ENCODE data around the gene ATP8A2.
"Not testable (repeated sequence)": the region's sequence is repeated elsewhere in the genome, so short reads cannot be mapped to it uniquely, and the experiment has no call there.

ATP8A2 gene

DNA sequence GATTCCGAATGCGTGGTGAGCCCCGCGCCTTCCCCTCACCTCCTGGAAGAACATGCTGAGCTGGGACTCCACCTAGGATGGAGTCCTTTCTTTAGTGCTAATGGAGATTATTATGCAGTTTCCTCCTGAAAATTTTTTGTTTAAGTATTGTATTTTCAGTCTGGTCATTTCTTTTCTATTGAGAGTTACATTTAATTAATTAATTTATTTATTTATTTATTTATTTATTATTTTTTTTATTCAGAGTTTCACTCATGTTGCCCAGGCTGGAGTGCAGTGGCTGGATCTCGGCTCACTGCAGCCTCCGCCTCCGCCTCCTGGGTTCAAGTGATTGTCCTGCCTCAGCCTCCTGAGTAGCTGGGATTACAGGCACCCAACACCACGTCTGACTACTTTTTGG is 400.8 kb downstream of the ATP8A2 start:
- not testable (repeated sequence) for DNase-seq

DNA sequence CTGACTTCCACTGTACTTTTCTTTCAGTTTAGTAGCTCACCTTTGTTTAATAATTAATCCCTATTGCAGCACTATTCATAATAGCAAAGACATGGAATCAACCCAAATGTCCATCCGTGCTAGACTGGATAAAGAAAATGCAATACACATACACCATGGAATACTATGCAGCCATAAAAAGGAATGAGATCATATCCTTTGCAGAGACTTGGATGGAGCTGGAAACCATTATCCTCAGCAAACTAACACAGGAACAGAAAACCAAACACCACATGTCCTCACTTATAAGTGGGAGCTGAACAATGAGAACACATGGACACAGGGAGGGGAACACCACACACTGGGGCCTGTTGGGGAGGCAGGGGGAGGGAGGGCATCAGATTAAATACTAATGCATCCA is 402.3 kb downstream of the ATP8A2 start:
- DNase-seq = not testable (repeated sequence)

DNA sequence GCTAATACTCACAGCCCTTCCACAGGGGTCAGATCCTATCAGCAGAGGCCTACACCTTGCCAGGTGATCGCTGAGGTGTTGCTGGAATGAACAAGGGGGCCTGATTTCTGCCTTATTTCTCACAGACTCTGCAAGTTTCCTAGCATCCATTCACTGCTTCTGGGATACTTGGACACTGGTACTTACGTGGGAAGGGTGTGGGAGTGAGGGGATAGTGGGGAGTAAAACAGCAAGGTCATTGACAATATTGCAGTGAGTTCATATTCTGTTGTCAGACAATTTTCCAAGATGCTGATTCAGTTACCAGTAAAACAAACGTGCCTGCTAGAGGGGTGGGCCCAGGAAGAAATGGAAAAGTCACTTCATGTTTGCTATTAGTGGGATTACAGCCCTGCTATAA is 403.5 kb downstream of the ATP8A2 start:
- no peak for DNase-seq

DNA sequence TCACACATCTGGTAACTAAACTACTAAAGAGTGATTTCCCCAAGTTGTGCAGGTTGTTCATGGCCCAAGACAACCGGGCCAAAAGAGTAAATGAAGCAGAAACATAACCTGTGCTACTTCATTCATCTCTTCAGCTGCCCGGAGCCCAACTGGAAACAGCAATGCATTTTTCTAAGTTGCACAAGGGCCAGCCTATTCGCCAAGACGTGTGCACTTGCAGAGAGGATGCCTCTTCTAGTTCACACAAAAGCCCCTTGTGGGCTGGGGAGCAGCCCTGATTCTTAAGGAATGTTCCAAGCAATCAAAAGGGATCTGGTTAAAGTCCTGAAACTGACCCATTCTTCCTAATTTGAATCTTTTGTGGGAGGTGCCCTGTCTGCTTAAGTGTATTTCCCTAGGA is 404.2 kb downstream of the ATP8A2 start:
- no peak for DNase-seq

DNA sequence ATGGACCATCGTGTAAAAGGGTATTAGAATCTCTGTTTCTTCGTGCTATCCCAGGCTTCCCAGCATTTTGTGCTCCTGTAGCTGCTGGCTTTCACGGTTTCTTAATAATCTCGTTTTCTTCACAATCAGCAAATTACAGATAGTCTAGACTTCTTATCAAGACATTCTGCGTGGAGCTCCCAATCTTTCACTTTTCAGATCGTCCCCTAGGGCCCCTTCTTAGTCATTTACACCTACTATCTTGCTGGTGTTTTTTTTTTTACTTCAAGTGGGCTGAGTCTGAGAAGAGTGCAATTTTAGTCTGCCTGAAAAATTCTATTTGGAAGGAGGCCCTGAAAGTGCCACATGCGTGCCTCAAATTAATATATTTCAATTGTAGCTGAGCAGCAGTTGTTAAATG is 404.9 kb downstream of the ATP8A2 start:
- no peak for DNase-seq

DNA sequence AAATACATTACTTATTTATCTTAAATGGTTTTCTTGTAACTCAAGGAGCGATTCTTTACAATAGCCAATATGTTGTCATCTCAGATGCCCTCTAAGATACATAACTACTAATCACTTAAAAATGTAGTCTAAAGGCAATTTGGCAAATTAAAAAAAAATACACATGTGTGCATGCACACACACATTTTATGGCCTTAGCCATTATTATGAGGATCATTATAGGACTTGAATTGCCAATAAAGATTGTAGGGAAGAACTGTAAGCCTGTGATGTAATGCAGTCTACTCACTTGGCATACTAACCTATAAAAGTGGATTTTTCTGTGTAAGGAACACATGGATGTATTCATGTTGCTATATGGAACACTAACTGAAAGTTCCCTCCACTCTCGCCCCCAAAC is 405.7 kb downstream of the ATP8A2 start:
- no peak for DNase-seq

DNA sequence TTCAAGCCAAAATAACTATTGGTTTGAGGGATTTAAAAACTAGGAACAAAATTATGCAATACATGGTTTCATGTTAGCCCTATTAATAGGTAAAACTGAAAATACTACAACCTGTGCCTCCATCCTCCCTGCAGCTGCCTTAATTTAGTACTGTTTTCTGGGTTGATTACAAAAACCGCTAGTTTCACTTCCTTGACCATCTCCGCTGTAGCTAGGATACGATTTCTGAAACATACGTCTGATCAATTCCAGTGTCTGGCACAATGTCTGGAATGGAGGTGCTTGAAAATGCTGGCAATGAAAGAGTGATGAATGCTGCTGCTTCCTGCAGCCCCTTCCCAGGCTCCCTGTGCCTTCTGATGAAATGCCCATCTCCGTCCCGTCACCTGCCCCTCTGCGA is 406.6 kb downstream of the ATP8A2 start:
- DNase-seq = no peak

DNA sequence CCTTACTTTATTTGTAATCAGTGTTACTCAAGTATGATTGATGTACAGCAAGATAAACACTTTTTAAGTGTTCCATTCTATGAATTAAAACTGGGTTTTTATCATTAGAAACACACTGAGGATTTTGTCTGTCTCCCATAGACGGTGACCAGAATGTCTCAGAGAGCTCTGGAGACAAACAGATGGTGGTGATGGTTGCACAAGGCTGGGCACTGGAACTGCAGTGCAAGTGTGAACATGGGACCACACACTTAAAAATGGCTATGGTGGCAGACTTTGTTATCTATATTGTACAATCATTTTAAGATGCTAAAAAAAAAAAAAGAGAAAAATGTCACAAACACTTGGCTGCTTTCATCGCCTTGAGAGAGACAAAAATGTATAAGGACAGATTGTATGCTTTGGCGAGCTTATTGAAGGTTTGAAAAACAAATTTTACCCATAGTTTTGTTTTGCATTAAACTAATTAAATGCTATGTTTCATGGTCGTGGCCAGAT is 407.1 kb downstream of the ATP8A2 start:
- DNase-seq = no peak

DNA sequence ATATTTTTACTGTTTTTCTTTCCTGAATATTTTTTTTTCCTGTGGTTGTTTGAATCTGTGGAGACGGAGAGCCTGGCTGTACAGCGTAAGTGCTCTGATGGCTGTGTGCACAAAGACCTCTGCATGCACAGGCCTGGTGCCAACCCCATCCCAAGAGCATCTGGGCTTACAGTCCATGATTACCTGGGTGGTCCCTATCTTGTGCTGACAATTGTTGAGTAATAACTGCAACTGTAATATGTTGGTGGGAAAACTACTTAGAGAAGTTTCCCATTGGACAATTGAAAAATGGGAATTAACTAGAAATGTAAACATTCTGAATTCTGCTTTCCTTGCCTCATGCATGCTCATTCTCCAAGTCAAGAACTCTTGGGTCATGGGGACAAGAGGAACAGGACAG is 411.3 kb downstream of the ATP8A2 start:
- DNase-seq = no peak

DNA sequence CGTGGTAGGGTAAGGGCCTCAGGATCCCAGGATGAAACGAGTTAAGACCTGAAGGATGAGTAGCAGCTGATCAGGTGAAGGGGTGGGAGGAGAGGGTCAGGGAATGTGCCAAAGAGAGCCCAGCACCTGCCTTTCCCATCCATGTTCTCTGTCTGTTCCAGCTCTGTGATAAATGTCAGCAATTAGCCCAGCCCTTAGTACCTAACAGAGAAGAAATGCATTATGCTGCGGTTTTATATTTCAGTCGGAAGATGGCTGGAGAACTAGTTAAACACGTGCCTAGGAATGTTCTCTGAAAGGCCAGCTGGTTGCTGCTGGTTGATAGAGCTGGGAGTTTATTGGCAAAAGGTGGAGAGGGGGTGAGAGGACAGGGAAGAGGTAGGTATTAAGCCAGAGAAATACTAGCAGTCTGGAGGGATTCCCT is 411.8 kb downstream of the ATP8A2 start:
- no peak for DNase-seq

DNA sequence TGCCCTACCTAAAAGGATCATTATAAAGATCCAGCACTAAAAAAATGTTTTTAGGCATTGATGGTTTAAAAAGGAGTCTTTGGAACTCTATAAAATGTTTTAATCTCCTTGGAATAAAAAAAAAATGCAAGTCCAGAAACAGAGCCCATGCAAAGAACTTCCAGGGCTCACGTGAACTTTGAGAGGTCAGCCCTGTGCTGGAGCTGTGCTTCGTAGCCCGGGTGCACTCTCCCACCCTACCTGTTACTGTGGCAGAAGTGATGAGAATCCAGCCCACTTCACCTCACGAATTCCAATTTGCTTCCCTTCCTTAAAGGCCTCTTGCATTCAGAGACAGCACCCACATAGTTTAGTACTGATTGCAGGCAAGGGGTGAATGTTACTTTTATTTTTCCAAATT is 412.3 kb downstream of the ATP8A2 start:
- no peak for DNase-seq

DNA sequence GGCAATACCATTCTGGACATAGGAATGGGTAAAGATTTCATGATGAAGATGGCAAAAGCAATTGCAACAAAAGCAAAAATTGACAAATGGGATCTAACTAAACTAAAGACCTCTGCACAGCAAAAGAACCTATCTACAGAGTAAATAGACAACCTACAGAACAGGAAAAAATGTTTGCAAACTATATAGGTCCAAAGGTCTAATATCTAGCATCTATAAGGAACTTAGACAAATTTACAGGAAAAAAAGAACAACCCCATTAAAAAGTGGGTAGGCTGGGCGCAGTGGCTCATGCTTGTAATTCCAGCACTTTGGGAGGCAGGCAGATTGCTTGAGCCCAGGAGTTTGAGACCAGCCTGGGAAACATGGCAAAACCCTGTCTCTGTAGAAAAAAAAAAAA is 418.4 kb downstream of the ATP8A2 start:
- DNase-seq = not testable (repeated sequence)

DNA sequence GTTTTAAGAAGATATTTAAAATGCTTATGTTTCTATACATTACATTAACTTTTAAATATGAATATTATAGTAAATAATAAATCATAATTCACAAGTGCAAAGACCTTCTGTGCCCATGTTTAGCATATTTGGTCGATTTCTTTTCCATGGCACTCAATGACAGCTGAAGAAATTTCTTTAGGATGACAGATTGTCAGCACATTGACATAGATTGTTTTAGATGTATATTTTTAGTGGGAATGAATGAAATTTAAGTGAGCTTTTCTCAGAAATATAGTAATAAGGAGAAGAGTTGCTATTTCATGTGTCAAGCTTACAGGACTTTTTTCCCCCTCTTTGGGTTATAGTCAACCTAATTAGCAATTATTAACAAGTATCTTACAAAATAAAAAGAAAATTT is 423.5 kb downstream of the ATP8A2 start:
- no peak for DNase-seq

DNA sequence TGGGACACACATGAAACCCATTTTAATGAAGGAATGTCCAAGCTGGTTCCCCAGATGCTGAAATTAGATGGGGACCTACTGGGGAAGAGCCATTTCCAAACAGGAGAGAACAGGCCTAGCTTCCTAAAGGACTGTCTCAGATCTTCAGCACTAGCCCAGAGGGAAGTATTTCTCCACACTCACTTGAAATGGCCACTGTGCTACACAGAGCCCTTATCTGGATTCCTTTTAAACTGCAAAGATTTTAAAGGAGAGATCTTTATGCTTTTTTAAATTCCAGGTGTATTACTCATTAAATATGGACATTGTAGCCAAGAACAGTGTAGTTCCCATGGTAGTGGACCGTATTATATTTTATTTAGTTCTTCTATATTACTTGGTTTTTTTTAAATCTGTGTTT is 424.7 kb downstream of the ATP8A2 start:
- no peak for DNase-seq

DNA sequence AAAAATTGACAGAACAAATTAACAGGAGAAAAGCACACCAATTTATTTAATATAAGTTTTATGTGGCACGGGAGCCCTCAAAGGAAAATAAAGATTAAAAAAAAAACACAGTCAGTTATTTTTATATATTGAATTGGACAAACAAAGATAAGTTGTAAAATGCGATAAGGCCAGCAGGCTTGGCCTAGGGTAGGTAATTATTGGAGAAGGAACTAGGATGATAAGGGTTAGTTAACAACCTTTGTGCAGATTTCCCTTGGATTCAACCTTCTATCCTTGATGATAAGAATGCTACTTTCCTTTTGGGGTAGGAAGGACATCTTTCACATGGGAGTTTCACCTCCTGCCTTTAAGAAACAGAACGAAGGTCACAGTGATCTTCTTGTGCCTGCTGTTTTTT is 427.2 kb downstream of the ATP8A2 start:
- DNase-seq = no peak

DNA sequence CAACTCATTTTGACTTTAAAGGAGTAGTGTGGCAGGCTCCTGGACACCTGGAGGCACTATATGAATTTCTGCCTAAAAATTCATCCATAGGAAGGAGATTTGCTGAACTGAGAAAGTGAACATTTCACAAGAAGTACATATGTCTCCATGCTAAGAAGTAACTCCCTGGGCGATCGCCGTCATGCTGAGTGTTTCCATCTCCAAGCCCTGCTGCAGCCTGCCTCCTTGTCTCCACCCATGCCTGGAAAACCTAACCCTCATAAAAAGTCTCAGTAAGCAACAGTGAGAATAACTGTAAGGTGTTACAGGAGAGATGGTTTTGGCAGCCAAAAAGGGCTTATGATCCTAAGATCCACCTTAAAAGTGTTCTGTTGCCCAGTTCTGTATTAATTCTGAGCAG is 428.7 kb downstream of the ATP8A2 start:
- peak; percentile 62 for DNase-seq

DNA sequence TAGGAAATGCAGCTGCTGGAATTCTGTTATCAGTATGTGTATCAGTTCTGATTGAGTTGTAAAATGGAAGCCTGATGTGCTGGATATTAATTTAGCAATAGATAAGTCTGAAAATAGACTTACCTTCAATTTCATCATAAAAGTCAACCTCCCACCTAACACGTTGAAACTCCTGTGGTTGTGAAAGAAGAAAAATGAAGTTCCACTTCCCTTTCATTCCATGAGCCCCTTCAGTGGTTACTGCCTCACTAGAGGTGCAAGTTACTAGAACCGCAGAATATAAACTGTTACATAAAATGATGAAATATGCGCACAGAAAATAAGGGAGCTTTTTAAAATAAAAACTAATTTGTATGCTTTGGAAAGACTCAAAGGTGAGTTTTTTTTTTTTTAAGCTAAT is 430.8 kb downstream of the ATP8A2 start:
- no peak for DNase-seq

DNA sequence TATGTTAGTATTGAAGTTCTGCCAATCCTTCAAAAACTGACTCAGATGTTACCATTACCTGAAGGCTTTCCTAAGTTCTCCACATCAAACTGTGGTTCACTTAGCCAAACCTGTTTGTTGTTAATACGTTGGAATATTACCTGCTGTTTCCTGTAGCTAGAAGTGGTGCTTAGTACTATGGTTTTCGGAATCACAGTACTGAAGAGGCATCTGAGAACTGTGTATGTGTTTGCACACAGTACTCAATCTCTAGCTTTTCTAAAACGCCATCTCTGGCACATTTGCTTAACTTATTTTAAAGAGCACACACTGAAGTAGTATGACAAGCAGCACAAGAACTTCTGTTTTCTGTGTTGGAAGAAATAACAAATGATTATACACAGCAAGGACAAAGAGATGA is 431.9 kb downstream of the ATP8A2 start:
- DNase-seq = no peak

DNA sequence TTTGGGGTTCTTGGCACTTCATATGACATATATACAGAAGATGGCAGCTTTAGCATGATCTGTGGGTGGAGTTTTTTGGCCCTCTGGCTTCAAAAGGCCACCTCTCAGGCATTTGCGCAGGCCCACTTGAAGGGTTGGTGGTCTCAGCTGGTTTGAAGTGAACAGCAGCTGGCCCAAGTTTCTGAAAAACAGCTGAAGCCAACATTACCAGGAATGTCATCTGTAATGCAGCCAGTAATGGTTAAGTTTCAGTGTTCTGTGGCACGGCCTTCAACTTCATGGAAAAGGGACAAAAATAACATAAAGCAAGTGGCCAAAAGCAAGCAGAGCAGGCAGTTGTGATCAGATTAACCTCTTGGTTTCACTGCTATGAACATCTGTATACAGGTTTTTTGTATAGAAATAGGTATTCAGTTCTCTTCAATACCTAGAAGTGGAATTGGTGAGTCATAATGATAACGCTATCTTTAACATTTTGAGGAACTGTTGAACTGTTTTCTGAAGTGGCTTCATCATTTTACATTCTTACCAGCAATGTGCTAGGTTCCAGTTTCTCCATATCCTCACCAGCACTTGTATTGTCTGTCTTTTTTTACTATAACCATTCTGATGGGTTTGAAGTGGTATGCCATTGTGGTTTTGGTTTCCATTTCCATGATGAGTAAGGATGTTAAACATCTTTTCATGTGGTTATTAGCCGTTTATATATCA is 434.6 kb downstream of the ATP8A2 start:
- peak; percentile 45 for DNase-seq

DNA sequence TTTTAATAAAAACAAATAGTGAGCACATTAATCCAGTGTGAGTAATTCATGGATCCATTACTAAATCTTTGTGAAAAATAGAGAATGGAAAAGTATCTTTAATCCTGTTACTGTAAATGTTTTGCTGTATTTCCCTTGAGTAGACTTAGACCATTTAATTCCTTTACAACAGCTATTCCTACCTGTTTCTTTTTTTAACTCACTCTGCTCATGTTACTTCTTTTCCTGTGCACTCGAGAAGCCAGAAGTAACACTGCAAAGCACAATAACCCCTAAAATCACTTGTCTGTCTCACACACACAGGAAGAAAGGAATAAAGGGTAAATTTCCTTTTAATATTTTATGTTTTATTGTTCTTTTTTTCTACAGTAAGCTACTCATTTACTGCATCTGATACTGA is 435.8 kb downstream of the ATP8A2 start:
- DNase-seq = no peak

DNA sequence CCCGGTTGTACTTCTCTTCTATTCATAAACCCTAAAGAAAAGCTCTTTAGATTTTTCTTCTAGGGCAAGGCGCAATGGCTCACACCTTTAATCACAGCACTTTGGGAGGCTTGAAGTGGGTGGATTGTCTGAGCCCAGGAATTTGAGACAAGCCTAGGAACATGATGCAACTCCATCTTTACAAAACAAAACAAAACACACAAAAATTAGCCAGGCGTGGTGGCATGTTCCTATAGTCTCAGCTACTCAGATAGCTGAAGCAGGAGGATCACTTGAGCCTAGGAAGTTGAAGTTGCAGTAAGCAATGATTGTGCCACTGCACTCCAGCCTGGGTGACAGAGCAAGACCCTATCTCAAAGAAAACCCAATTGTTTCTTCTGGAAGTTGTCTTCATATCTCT is 439.7 kb downstream of the ATP8A2 start:
- no peak for DNase-seq

DNA sequence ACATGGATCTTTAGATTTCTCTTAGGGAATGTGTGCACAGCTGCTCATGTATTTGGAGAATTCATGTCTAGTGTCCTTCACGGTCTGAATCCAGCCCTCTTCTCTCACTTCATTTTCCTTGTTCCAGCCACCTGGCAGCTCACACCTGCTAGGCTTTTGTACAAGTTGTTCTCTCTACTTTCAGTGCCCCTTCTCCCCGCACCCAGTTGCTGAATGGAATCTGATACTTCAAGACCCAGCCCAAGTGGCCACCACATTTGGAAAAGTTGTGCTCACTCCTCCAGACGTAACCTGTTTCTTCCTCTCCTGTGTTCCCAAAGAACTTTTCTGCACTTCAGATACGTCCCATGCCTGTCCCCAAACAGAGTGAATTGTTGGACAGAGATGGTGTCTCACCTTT is 444.5 kb downstream of the ATP8A2 start:
- no peak for DNase-seq

DNA sequence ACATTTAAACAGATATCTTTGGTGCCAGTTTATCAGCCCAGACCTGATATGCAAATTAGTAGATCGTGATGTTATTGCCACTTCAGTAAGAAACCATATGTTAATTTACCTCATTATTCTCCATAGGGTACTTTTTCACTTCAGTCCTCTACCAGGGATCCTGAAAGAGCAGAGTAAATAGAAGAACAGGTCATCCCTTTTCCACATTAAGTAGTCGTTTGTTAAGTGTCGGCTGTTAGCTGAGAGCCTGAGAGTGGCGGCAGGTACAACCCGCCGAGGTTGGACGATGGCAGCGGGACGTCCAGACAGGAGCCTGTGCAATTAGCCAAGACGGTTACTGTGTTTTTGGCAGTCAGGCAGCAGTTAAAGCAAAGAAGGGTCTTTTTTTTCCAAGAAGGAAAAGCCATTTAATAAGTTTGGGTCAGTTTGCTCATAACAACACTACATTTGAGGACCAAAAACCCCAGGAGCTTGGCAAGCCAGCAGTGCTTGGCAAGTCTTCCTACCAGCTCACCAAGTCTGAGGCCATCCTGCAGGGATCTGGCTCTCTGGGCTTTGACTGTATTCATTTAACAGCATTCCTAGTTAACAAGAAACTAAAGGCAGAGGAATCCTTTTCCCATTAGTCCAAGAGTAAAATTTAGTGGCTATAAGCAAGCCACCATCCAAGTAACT is 448.2 kb downstream of the ATP8A2 start:
- peak; percentile 78 for DNase-seq

DNA sequence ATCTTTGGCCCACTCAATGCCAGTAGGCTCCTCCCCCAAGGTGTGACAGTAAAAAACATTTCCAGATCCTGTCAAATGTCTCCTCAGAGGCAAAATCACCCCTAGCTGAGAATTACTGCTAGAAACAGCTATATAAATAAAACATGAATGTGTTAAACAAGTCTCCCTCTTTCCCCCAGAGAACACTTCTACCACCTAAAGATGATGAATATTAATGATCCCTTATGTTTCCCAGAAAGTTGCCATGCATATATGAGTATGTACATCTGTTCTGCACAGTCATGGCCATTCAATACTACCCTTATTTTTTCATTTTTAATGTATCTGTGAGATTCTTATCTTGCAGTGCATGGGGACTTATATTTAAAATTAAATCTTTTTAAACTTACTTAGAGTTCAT is 450.0 kb downstream of the ATP8A2 start:
- no peak for DNase-seq

DNA sequence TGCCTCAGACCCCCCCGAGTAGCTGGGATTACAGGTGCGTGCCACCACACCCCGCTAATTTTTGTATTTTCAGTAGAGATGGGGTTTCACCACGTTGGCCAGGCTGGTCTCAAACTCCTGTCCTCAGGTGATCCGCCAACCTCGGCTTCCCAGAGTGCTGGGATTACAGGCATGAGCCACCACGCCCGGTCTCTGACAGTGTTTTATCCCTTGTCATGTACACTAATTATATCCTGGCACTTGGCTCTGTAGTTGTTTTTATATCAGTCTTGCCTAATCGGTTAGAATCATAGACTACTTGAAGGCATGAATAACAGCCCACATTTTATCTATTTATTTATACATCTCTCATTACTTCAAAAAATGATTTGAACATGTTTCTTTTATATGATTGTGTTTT is 455.4 kb downstream of the ATP8A2 start:
- not testable (repeated sequence) for DNase-seq

Data from femur (tissue), 1 donor.